Inflammatory macrophage (primary cell): ENCODE results near the gene HDAC4.

ENCODE experiments used
- DNase-seq, 2 donors: peaks; one replicate each; pipeline ENCODE4 v3.0.0-alpha.2; 2020 to 2022

The HDAC4 gene

GRCh38 chr2:239265681-239266433 is 135.0 kb downstream of the HDAC4 start:
- DNase-seq = no peak

GRCh38 chr2:239264838-239265651 is 135.8 kb downstream of the HDAC4 start:
- peak; percentile 87 to 88 for DNase-seq

- no peak for DNase-seq
Observed at GRCh38 chr2:239264492-239264837, 136.4 kb downstream of the HDAC4 start.

- DNase-seq = peak; percentile 41 to 58
Observed at GRCh38 chr2:239263669-239264491, 136.9 kb downstream of the HDAC4 start.

GRCh38 chr2:239263231-239263630 is 137.6 kb downstream of the HDAC4 start:
- DNase-seq = no peak

GRCh38 chr2:239262484-239263230 is 138.2 kb downstream of the HDAC4 start:
- DNase-seq = no peak

- no peak for DNase-seq
Observed at GRCh38 chr2:239261796-239262483, 138.9 kb downstream of the HDAC4 start.

GRCh38 chr2:239261356-239261755 is 139.5 kb downstream of the HDAC4 start:
- no peak for DNase-seq

GRCh38 chr2:239260546-239261327 is 140.1 kb downstream of the HDAC4 start:
- DNase-seq = no peak

GRCh38 chr2:239259603-239260298 is 141.1 kb downstream of the HDAC4 start:
- DNase-seq = peak; percentile 86 to 89

- no peak for DNase-seq
Observed at GRCh38 chr2:239259173-239259572, 141.6 kb downstream of the HDAC4 start.

- DNase-seq = no peak
Observed at GRCh38 chr2:239258248-239258647, 142.6 kb downstream of the HDAC4 start.

- peak; percentile 70 to 81 for DNase-seq
Observed at GRCh38 chr2:239257511-239257937, 143.3 kb downstream of the HDAC4 start.

- DNase-seq = no peak
Observed at GRCh38 chr2:239256350-239256743, 144.5 kb downstream of the HDAC4 start.

- peak in 1 of 2 donors; percentile 32 for DNase-seq
Observed at GRCh38 chr2:239255628-239256349, 145.0 kb downstream of the HDAC4 start.

- no peak for DNase-seq
Observed at GRCh38 chr2:239255218-239255617, 145.6 kb downstream of the HDAC4 start.

GRCh38 chr2:239253701-239254436 is 147.0 kb downstream of the HDAC4 start:
- DNase-seq = peak; percentile 61 to 76

- peak; percentile 47 to 63 for DNase-seq
Observed at GRCh38 chr2:239253264-239253663, 147.6 kb downstream of the HDAC4 start.

- no peak for DNase-seq
Observed at GRCh38 chr2:239252801-239253200, 148.0 kb downstream of the HDAC4 start.
